ENCODE results near the gene SNX4.

- TF ChIP-seq CTCF (IDR thresholded peaks at IDR 0.05) (no peak), POLR2A (IDR thresholded peaks at IDR 0.05) (no peak)
These were observed 121.0 kb downstream of the SNX4 start for GRCh38 chr3:125398952-125399351.

All from testis (tissue), 2 donors.